Transverse colon (tissue), 4 donors: Measurements from ENCODE around the gene LRPAP1. TPM values are rescaled to one million over a fixed set of nuclear protein-coding genes. Genes with fewer than 3 reads are reported as not detected.
"Not testable (repeated sequence)": the region's sequence is repeated elsewhere in the genome, so short reads cannot be mapped to it uniquely, and the experiment has no call there.

ENCODE experiments used
- DNase-seq: peaks from one replicate; pipeline ENCODE4 v3.0.0-alpha.2; 2019
- H3K27ac ChIP-seq, 4 donors: fragments of 200-600 bp; sonication (generic); 2 replicates each; pipeline ENCODE4 v1.5.1; 2016 to 2018; ENCODE audit warnings: inconsistent platforms in 4 of 4
- H3K27me3 ChIP-seq: fragments of 200-600 bp; sonication (generic); 2 replicates; pipeline ENCODE4 v1.5.1; 2017; ENCODE audit warnings: inconsistent platforms
- H3K36me3 ChIP-seq, 4 donors: fragments of 200-600 bp; sonication (generic); 2 replicates each; pipeline ENCODE4 v1.5.1; 2017 to 2019; ENCODE audit warnings: inconsistent platforms in 4 of 4
- H3K4me1 ChIP-seq, 4 donors: fragments of 200-600 bp; sonication (generic); 2 replicates each; pipeline ENCODE4 v1.5.1; 2017 to 2020; ENCODE audit warnings: inconsistent platforms in 4 of 4
- H3K4me3 ChIP-seq, 4 donors: fragments of 200-600 bp; sonication (generic); 1 replicate in 1 of 4; 2 replicates in 3 of 4; pipeline versions ENCODE4 v1.5.1 to v1.6.1; 2017 to 2019; ENCODE audit warnings: inconsistent platforms in 4 of 4
- H3K9me3 ChIP-seq, 2 donors: fragments of 200-600 bp; sonication (generic); 2 replicates each; pipeline ENCODE4 v1.5.1; 2017 to 2019; ENCODE audit warnings: inconsistent platforms in 2 of 2
- EP300 ChIP-seq: sonication (generic); formaldehyde crosslinking; IDR thresholded peaks from one replicate; pipeline ENCODE4 v1.6.1; 2017; ENCODE audit warnings: antibody characterized with exemption, low read depth
- POLR2A ChIP-seq: fragments of 450-650 bp; IDR thresholded peaks from one replicate; pipeline ENCODE4 v1.6.1; 2016; ENCODE audit warnings: antibody characterized with exemption, mild to moderate bottlenecking, moderate library complexity
- POLR2AphosphoS5 ChIP-seq, 3 donors: sonication (generic); formaldehyde crosslinking; IDR thresholded peaks; one replicate each; pipeline ENCODE4 v1.6.1; 2016; ENCODE audit warnings: antibody characterized with exemption in 3 of 3
- WGBS, 2 donors: methylation state at CpG; one replicate each; pipeline ENCODE4 v1.1.5; 2018; ENCODE audit warnings: low coverage in 1 of 2; 5-methylcytosine and 5-hydroxymethylcytosine counted together
- in situ Hi-C, 4 donors: fragments of 200-750 bp; cut with MboI; loops; one replicate each; pipeline versions ENCODE4 v1.15.0 to v1.15.1; 2017; ENCODE audit warnings: low sequenced_read_pairs in 3 of 4, low pct_ligation_motif_present in 1 of 4, low pct_unique_long_range_greater_than_20kb in 1 of 4
- intact Hi-C: fragments of 100-400 bp; cut with DNase I; formaldehyde crosslinking; loops from one replicate; pipeline ENCODE4 v1.15.1; 2023; ENCODE audit warnings: low total_unique reads
- total RNA-seq, 4 donors: library from RNA; depleted of rRNA; stranded (reverse); fragments of >200 nt; gene quantifications; one replicate each; pipeline ENCODE4 v1.1.0, GENCODE V29; 2016
- TF ChIP-seq, protein P1 (sequence below), 5 experiments: fragments of 200-600 bp in 3 of 5; fragments of 450-650 bp in 2 of 5; sonication (generic) in 3 of 5; IDR thresholded peaks; 1 replicate in 2 of 5; 2 replicates in 3 of 5; pipeline ENCODE4 v1.5.1; 2016 to 2017; ENCODE audit warnings: antibody characterized with exemption in 5 of 5, inconsistent platforms in 3 of 5, mild to moderate bottlenecking in 2 of 5, moderate library complexity in 1 of 5

The LRPAP1 gene
- total RNA-seq, 4 donors from 2014 or later = 98.6 to 140 (median 115) TPM

DNA sequence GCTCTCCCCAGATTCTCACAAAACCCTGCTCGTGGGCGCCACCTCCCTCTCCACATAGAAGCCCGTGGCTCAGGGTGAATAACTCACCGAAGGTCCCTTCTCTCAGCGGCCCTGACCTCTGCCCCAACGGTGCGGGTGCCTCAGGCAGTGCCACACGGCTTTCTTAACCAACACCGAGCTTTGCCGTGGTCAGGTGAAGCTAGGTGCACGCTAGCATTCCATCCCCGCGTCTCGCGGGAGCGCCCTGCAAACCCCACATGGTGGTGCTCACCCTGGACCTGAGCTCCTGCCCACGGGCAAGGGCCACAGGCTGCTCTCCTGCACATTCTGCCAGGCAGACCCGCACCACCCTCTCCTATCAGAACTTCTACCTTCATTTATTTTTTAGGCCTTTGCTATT, 18.4 kb downstream of the LRPAP1 start:
- H3K27me3 ChIP-seq = no peaks in the 10 kb centered on the region
- no peak overlapping the region for H3K4me3 ChIP-seq
- 96% methylated on average over 14 of the region's 18 CpGs; no CpG with 5 or more reads in 1 of the 2 donors for WGBS, 2 donors
- peaks cover 0 to 72% (median 39%) of the 10 kb centered on the region in 4 donors for H3K36me3 ChIP-seq
- no peaks in the 10 kb centered on the region for H3K4me1 ChIP-seq
- no peak for DNase-seq
- no peak overlapping the region for H3K27ac ChIP-seq
- in situ Hi-C loops (no loop called here), intact Hi-C loops (no loop called here)
- TF ChIP-seq POLR2A (no peak), EP300 (no peak)
- H3K9me3 ChIP-seq = no peaks in the 10 kb centered on the region

DNA sequence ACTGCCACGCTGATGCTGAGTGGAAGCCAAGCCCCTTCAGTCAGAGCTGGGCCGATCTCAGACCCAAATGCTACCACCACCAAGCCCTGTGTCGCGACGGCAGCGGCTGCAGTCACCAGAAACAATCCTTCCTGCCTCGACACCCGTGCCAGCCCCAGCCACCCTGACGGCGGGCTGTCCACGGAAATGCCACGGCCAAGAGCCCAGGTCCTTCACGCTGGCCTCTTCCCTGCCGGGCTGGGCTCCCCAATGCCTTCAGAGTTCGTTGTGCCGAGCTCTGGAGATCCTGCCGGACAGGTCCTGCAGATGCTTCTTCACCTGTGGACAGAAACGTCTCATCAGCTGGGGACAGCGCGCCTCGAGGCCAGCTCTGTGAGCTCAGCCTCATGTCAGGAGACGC, 19.5 kb downstream of the LRPAP1 start:
- in situ Hi-C loops = no loop called here
- intact Hi-C loops = no loop called here
- Histone ChIP-seq H3K27ac (no peak overlapping the region), H3K4me1 (no peaks in the 10 kb centered on the region), H3K4me3 (no peak overlapping the region), H3K9me3 (no peaks in the 10 kb centered on the region), H3K27me3 (no peaks in the 10 kb centered on the region), H3K36me3 (peaks cover 0 to 69% (median 36%) of the 10 kb centered on the region in 4 donors)
- DNase-seq = no peak
- TF ChIP-seq, protein P1, sequence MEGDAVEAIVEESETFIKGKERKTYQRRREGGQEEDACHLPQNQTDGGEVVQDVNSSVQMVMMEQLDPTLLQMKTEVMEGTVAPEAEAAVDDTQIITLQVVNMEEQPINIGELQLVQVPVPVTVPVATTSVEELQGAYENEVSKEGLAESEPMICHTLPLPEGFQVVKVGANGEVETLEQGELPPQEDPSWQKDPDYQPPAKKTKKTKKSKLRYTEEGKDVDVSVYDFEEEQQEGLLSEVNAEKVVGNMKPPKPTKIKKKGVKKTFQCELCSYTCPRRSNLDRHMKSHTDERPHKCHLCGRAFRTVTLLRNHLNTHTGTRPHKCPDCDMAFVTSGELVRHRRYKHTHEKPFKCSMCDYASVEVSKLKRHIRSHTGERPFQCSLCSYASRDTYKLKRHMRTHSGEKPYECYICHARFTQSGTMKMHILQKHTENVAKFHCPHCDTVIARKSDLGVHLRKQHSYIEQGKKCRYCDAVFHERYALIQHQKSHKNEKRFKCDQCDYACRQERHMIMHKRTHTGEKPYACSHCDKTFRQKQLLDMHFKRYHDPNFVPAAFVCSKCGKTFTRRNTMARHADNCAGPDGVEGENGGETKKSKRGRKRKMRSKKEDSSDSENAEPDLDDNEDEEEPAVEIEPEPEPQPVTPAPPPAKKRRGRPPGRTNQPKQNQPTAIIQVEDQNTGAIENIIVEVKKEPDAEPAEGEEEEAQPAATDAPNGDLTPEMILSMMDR (IDR thresholded peaks at IDR 0.05) = no peak
- TF ChIP-seq POLR2A = no peak
- TF ChIP-seq POLR2AphosphoS5 (IDR thresholded peaks at IDR 0.05) = no peak
- TF ChIP-seq EP300 = no peak
- WGBS, 2 donors = 95% methylated on average over 22 of the region's 22 CpGs; no CpG with 5 or more reads in 1 of the 2 donors

DNA sequence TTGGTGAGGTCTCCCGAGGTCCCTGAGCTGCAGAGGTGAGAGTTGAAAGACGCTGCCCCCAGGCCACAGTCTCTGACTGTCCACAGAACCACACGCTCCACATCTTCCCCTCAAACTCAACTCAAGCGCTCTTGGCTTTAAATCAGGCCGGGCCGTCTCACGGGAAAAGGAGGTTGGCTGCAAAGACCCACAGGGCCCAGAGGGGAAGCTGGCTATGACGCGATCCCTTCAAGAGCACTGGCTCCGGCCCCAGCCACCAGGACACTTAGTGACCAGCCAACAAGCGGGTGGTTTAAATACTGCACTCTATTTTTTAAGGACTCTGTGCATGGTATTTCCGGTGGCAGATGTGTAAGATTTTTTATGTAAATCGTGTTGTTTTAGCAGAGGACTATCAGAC, 19.9 kb downstream of the LRPAP1 start:
- in situ Hi-C loops (no loop called here), intact Hi-C loops (no loop called here)
- H3K36me3 ChIP-seq = peaks cover 0 to 69% (median 35%) of the 10 kb centered on the region in 4 donors
- no peaks in the 10 kb centered on the region for H3K9me3 ChIP-seq
- WGBS, 2 donors = 80 to 87% methylated on average over 2 to 13 of the region's 13 CpGs
- no peaks in the 10 kb centered on the region for H3K27me3 ChIP-seq
- H3K4me1 ChIP-seq = no peaks in the 10 kb centered on the region
- no peak overlapping the region for H3K27ac ChIP-seq
- H3K4me3 ChIP-seq = no peak overlapping the region
- no peak for TF ChIP-seq EP300
- TF ChIP-seq, protein P1 (IDR thresholded peaks at IDR 0.05) = no peak
- no peak for TF ChIP-seq POLR2A
- no peak for TF ChIP-seq POLR2AphosphoS5 (IDR thresholded peaks at IDR 0.05)
- no peak for DNase-seq

DNA sequence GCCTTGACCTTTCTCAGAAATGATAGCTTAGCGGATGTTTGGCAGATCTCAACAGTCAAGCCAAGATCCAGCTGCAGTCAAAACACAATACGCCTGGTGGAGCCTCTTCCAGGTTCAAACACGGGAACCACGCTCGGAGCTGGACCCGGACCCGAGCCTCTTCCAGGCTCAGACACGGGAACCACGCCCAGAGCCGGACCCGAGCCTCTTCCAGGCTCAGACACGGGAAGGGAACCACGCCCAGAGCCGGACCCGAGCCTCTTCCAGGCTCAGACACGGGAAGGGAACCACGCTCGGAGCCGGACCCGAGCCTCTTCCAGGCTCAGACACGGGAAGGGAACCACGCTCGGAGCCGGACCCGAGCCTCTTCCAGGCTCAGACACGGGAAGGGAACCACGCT, 20.6 kb downstream of the LRPAP1 start:
- WGBS, 2 donors = 95 to 100% methylated on average over 1 to 18 of the region's 27 CpGs

DNA sequence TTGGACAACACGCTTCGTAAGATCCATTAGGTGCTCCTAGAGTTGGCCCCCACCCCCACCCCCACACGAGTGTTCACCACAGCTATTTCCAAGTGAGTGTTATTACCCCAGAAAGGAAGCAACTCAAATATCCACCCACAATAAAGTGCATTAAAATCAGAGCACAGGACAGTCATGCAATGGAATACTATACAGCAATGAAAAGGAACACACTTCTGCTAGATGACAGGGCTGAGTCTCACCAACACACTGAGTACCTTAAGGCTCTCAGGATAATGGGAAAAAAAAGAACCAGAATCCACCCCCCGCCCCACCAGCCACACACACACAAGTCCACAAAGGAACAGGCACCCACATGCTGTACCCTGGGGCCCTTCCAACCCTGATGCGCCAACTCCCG, 21.0 kb downstream of the LRPAP1 start:
- intact Hi-C loops (no loop called here), in situ Hi-C loops (no loop called here)
- Histone ChIP-seq H3K36me3 (peaks cover 0 to 72% (median 28%) of the 10 kb centered on the region in 4 donors), H3K4me1 (no peaks in the 10 kb centered on the region), H3K27ac (no peak overlapping the region), H3K4me3 (no peak overlapping the region), H3K9me3 (no peaks in the 10 kb centered on the region), H3K27me3 (no peaks in the 10 kb centered on the region)
- TF ChIP-seq, protein P1 (IDR thresholded peaks at IDR 0.05) = no peak
- TF ChIP-seq EP300 (no peak), POLR2AphosphoS5 (IDR thresholded peaks at IDR 0.05) (no peak), POLR2A (no peak)
- DNase-seq = no peak
- WGBS, 2 donors = 99 to 100% methylated on average over 3 to 6 of the region's 6 CpGs

More for the DNA sequence above, 20.6 kb downstream of the LRPAP1 start:
- in situ Hi-C loops, H3K27me3 ChIP-seq, DNase-seq, intact Hi-C loops, H3K27ac ChIP-seq, H3K9me3 ChIP-seq, H3K4me3 ChIP-seq, H3K4me1 ChIP-seq: not testable (repeated sequence)
- H3K36me3 ChIP-seq = peaks cover 0 to 71% (median 30%) of the 10 kb centered on the region in 4 donors
